Urothelium cell line (cell line): ENCODE measurements around the gene TIMP4.
A peak's percentile ranks its signal among the peaks of the same experiment; 100 is the strongest.

Experiments used
- DNase-seq: peaks from one replicate; pipeline ENCODE4 v3.0.0; 2011; ENCODE audit warnings: low spot score, mixed read lengths
- FAIRE-seq: peaks from 2 replicates; lab custom pipeline; 2011; peaks lifted over from hg19 to GRCh38; lab: Jason Lieb, UNC

Gene TIMP4

DNA sequence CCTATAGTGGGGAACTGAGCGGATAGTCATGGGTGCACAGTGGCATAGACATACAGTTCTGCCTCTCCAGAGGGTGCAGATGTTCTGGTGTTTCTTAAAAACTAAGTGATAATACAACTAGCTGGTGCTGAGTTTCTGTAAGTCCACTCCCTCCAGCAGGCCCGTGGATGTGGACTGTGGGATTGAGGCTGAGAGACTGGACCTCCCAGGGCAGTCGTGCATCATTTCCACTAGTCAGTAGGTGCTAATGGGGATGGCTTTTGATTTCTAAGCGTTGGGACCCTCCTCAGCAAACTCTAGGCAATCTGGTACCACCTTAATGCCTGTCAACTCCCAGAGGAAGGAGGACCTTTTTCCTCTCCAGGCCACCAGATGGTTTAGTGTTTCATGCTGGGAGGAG lies 27.3 kb upstream of the TIMP4 start:
- FAIRE-seq = no peak

DNA sequence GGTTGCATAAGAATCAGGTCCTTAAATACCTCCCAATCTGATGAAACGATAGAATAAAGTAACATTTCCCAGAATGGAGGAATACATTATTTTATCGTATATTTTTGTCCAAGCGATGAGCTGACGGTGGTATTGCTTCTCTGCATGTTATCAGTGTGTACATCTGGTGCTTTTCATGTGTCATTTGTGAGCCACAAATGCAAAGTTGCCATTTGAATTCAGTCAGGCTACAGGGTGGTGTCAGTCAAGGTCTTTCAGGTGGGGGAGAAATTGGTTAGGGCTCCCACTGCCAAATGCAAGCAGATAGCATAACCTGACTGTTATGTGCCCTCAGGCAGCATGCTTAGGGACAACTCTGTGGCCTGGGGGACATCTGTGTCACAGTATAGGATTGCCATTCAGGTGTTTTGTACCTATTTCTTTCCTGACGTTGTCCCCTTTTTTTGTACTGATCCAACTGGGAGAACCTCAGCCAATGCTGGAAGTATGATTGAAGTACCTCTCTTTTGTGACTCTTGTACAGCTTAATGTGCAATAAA lies 26.5 kb upstream of the TIMP4 start:
- FAIRE-seq (no peak), DNase-seq (no peak)

More for the DNA sequence above, 27.3 kb upstream of the TIMP4 start:
- DNase-seq = no peak

GRCh38 chr3:12184541-12184940 lies 25.8 kb upstream of the TIMP4 start:
- DNase-seq (no peak), FAIRE-seq (no peak)

DNA sequence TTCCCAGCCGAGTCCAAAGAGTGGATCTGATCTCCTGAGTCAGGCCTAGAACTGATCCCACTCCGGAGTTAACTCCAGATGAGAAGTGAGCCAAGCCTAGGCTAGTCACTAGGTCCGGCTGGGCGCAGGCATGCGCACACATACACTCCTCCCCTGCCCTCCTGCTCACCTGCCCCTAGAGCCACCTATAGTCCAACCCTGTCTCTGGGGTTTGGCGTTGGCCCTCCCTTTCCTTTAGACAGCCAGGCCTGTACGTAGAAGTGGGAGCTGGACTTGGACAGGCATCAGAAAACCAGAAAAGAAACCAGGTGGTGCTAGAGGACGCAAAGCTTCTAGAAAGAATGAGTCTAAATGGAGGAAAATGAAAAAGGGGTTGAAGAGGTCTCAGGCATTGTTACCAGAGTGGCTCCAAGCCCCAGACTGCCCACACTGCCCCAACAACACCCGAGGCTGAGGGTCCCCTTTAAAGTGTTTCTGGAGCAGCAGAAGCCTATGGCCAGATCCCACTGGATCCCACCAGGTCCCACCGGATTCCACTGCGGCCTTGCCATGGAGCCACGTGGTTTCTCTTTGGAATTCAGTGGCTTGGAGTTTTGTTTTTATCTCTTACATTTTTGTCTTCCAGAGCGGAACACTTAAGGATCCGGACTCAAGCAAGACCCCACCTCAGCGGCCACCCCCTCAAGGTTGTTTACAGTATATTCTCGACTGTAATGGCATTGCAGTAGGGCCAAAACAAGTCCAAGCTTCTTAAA lies 24.2 kb upstream of the TIMP4 start:
- FAIRE-seq (no peak), DNase-seq (no peak)

DNA sequence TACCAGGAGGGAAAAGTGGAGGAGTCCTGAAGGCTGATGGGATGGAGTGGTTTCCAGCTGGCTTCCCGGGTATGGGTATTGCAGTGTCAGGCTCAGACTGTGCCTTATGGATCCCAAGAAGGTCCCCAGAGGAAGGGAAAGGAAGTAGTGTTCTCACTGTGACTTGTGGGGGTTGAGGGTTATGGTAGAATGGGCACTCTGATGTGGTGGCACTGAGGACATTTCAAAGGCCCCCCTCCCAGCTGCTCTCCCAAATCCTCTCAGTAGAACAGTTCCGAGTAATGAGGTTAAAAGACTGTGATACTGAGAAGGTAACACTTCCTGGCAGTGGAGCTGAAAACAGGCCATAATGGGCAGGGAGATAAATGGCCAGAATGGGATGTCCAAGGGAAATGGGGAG lies 23.1 kb upstream of the TIMP4 start:
- DNase-seq = no peak
- no peak for FAIRE-seq

DNA sequence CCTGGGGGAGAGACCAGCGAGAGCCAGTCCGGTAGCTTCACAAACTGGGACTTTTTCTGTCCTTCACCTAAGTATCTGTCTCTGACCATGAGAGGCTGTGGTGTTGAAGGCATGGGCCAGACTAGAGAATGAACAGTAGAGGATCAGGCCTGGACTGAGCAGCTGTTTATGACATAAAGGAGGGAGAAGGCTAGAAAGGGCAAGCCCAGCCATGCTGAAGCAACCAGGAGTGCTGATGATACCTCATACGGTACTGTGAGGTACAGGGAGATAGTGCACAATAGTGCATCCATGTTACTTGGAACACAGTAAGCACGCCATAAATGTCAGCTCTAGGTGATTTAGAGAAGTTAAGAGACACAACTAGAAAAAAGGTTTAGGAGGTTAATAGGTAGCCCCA lies 22.6 kb upstream of the TIMP4 start:
- no peak for DNase-seq
- no peak for FAIRE-seq

GRCh38 chr3:12180631-12181030 lies 21.9 kb upstream of the TIMP4 start:
- FAIRE-seq = no peak
- DNase-seq = no peak

DNA sequence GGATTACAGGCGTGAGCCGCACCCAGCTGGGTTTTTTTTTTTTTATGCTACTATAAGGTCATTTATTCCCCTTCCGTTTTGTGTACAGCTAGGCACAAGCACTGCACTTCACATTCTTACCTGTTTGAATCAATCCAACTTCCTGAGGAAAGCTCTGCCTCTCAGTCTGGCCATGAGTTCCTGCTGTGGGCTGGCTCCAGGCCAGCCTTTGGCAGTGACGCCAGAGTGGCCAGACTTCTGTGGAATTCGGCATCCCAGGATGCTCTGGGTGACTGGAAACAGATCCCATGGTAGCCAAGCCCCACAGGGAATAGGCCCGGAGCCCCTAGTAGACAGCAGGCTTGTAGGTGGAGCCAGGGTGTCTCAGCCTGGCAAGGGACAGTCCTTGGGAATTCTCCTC lies 21.5 kb upstream of the TIMP4 start:
- peak; percentile 89 for DNase-seq
- FAIRE-seq = no peak

DNA sequence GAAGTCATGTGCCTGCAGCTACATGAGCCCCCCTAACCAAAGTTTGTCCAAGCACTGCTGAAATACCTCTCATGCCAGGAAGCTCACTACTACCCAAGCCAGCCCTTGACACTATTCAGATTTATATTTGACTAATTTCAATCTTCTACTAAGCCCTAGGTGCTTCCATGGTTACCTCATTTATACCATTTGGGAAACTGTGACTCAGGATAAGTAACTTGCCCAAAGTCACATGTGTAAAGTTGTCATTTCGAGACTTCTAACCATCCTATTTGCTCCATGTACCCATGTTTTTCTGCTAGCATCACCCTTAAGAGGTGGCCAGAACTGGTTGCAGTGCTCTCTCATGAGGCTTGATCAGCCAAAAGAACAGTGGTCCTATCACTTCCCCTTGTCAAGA lies 20.7 kb upstream of the TIMP4 start:
- DNase-seq (no peak), FAIRE-seq (no peak)

DNA sequence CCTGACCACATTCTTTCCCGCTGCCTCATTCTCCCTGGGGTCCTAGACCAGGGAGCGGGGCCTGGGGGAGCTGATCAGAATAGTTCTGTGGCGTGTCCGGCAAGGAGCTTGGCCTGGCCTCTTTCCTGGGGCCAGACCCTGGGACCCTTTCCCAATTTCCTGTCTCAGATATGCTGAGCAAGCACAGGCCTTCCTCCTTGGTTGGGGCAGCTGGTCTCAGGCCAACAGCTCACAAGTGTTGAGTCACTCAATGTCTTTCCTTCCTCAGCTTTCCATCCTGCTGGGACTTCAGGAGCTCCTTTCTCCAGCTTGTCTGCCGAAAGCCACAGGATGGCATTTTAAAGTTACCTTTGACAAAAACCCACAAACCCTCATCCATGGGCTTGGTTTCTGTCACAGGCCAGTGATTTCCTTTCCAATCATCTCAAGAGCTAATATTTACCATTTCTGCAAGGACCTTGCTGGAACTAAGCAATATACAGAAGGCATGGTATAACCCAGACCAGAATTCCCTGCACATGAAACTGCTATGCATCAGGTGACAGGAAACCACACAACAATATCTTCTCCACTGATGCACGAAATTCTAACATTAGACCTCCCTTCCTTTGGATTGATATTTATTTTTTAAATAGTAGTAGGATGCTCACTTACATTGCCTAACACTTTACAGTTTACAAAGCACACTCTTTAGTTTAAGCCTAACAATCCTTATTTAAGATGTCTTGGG lies 19.5 kb upstream of the TIMP4 start:
- DNase-seq (peak; percentile 62), FAIRE-seq (no peak)

DNA sequence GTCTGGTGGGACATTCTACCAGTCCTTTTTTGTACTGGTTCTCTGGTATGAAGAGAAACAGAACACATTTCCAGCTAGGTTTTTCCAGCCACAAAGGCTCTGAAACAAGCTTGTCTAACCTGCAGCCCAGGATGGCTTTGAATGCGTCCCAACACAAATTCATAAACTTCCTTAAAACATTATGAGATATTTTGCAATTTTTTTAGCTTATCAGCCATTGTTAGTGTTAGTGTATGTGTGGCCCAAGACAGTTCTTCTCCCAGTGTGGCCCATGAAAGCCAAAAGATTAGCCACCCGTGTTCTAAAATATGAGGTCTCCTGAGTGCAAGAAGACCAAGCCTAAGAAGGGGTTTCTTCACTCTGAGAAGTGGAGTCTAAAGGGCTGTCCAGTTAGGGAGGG lies 18.4 kb upstream of the TIMP4 start:
- no peak for FAIRE-seq

DNA sequence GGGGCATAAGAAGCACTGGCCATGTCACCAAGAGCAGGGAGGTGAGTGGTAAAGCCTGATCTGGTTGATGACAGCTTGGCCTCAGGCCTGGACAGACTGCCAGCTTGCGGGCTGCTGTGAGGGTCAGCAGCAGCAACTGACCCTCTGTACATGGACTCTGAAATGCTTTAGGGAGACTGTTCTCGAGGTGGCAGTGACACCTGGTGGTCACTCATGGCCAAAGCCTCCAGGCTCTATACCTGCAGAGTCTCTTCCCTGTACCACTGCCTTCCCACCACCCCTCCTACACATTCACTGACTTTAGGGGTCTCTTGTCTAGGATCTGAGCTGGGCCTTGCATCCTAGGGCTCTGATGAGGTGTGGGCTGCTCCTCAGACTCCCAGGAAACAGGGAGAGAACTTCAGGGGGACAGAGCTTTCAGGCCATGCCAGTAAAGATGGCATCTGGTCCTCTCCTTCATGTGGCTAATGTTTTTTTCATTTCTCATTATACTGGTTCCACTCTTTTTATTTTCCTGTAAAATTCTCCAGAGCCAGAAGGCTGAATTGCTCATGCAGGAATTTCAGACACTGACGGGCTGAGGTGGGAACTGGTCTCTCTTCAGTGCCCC lies 17.2 kb upstream of the TIMP4 start:
- peak; percentile 42 for DNase-seq
- FAIRE-seq = no peak

More for the DNA sequence above, 18.4 kb upstream of the TIMP4 start:
- no peak for DNase-seq

DNA sequence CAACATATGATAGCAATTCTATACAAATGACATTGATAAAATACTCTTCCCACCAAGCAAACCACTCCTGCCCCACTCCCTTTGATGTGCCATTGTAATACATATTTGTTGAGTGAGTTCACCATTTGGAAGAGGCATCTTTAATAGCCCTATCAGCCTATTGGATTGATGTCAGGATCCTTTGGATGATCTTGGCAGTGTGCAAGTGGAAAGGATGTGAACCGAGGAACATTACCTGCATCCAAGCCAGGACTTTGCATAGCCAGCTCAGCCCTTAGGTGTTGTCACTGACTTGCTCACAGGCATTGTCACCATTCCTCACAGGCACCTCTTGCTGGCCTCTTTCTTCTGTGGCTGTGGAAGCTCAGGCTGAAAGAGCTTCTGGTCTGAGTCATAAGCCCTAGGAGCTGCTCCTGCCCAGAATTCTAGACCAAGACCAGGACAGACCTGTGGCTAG lies 16.5 kb upstream of the TIMP4 start:
- peak; percentile 38 for DNase-seq
- no peak for FAIRE-seq

DNA sequence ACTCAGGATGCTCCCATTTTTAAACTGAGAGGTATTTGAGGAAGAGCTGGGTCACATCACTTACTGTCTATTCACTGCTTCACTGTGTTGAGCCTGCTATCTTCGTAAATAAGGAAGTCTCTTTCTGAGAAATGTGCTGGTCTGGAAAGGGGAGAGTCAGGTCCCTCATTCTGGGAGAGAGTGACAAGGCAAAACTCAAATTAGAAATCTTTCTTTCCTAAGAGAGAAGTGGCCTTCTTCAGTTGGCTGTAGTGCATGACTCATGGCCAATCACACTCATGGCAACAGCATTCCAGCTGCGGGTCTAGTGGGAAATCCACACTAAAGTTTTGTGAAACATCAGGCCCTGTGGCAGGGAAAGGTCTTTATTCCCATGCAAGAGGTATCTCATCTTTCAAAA lies 11.5 kb upstream of the TIMP4 start:
- DNase-seq (no peak), FAIRE-seq (no peak)

DNA sequence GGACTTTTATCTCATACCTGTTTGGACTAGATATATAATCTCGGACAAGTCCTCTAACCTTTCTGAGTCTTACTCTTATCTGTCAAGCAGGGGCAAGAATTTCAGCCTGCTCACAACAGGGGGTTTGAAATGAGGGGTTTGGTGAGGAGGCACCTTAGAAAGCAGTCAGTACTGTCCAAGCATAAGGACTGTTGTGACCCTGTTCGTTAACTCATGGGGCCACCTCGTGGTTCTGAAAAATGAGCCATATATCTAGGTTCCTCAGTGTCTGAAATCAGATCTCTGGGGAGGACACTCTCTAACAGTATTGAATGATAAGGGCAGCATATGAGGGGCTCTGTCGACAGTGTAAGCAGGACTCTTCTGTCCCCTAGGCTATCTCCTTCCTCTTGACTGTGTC lies 7.2 kb upstream of the TIMP4 start:
- FAIRE-seq (no peak), DNase-seq (no peak)

GRCh38 chr3:12159227-12159601 lies 502 bp upstream of the TIMP4 start:
- no peak for FAIRE-seq
- no peak for DNase-seq

DNA sequence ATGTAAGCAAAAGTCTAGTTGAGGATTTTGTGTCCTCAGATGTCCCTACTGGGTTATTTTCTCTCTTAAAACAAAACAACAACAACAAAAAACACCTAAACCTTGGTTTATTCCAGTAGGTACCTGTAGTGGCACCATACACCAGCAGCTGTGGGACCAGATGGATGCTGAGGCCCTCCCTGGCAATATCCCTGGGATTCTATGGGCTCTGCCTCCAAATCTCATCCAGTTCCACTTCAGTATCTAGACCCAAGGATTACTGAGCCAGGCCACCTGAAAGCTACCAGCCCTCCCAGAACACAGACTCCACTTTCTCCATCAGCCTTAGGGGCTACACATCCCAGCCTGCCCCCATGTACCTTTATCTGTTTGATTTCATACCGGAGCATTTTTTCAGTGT lies 1.7 kb downstream of the TIMP4 start:
- FAIRE-seq (no peak), DNase-seq (no peak)

DNA sequence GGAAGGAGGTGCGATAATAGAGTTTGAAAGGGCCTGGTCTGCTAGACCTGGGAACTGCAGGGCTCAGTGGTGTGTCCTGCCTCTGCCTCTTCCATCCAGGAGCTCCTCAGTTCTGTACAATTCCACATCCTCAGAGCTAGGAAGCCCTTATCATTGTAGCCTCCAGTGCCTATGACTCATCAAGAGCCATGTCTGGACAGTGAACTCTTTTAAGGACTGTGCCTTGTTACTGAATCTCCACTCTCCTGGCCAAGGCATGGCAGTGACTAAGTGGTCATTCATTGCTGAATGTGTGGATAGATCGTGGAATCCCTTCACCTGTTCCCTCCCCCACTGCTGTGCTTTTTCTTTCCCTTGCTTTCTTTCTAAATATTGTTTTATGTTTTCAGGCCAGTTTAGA lies 2.9 kb downstream of the TIMP4 start:
- DNase-seq = peak; percentile 64
- FAIRE-seq = peak; percentile 56

DNA sequence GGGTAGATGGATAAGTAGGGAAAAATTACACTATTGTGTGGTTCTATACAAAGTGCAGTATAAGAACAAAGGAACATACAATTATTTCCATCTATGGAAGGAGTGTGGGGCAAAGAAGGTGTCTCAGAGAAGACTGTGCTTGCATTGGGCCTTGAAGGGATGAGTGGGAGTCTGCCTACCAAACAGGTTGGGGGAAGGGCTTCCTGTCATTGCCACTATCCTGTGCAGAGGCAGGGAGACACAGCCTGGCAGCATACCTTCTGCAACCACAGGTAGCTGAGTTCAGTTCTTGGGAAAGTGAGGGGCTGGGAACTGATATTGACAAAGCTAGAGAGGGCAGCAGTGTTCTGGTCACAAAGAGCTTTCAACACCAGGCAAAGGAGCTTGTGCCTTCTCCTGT lies 3.4 kb downstream of the TIMP4 start:
- DNase-seq = no peak
- no peak for FAIRE-seq

DNA sequence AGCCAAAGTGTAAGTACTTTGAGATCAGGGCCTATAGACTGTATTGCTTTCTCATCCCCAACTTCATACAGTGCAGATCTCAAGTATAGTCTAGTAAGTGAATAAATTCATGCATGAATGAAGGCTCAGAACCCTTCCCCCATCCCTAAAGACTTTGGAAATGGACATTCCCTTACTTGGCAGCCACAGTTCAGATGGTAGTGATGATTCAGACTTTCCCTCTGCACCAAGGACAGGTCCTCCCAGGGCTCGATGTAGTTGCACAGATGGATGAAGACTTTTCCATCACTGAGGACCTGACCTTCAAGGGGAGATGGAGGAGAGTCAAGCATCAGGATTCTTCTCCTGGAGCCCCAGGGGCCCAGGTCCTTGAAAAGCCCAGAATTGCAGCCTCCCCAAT lies 4.6 kb downstream of the TIMP4 start:
- FAIRE-seq (no peak), DNase-seq (no peak)

DNA sequence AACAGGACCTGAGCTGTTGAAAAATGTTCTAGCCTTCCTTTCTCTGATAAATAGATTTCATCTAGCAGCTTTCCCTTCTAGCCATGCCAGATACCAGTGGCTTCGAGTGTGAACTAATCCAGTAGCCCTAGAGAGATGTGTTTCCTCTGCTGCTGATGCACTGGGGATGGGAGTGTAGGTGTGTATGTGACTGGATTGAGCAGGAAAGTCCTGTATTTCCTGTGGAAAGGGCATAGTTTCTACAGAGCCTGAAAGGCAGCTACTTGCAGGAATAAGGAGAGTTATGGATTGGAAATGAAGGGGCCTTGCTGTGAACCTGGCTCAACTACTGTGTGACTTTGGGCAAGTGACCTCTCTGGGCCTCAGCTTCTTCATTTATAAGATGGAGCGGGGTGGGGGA lies 8.6 kb downstream of the TIMP4 start:
- no peak for DNase-seq
- no peak for FAIRE-seq

DNA sequence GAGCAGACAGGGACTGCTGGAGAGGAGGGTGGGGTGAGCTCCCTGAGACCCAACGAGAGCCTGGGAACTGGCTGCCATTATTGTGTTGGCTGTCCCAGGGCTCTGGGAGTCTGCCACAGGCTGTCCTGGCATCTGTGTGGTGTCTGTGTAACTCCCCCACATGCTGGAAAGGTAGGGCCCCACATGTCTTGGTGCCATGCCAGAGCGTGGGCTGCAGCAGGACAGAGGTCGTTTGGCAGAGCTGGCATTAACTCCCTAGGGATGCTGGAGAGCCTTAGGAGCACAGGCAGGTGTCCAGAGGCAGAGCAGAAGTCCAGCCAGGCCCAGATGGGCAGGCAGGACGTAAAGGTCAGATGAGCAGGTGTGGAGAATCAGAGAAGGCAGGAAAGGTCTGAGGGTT lies 9.7 kb downstream of the TIMP4 start:
- DNase-seq = no peak
- FAIRE-seq = no peak
